ENCODE data around the gene WDR27.

Gene WDR27

GRCh38 chr6:169591616-169592015, 110.2 kb downstream of the WDR27 start:
- ChIA-PET POLR2A (ENCODE audit: low non-redundant PET) (no interaction called here), CTCF (interaction anchor here (0.6 kb wide), 1 partner anchor 564 kb away, joined by 4 read pairs; no protein-coding TSS in a partner anchor)
- no peak for TF ChIP-seq CTCF (conservative IDR thresholded peaks at IDR 0.05; ENCODE audit: low read depth)
- no peak overlapping the region for H3K27ac ChIP-seq
- DNase-seq (ENCODE audit: low spot score) = no peak

DNA sequence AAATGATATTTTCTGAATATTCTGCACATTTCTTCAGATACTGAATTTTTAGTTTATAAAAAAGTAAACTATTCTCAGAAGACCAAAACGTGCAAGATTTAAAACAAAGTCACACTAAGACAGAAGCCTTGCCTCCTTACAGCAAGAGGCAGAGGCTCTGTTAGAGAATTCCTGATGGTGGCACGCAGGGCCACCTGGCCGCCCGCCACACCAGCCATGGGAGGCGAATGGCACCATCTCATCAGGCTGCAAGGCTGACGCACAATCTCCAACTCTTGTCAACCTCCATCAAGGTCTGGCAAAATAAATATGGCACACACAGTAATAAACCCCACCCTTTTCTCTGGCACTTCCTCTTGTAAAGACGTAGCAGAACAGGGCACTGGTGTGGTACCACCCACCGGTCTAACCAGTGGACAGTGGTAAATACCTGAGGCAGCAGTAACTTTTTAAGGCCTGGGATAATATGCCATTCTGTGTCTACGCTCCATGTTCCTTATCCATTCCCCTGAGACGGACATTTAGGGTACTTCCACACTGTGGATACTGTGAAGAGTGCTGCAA, 111.4 kb downstream of the WDR27 start:
- no peak for TF ChIP-seq CTCF (conservative IDR thresholded peaks at IDR 0.05; ENCODE audit: low read depth)
- POLR2A ChIA-PET (ENCODE audit: low non-redundant PET) = no interaction called here
- H3K27ac ChIP-seq = no peak overlapping the region
- no peak for DNase-seq (ENCODE audit: low spot score)
- CTCF ChIA-PET = no interaction called here

GRCh38 chr6:169589699-169590257, 112.1 kb downstream of the WDR27 start:
- DNase-seq (ENCODE audit: low spot score) = no peak
- CTCF ChIA-PET = no interaction called here
- H3K27ac ChIP-seq = no peak overlapping the region
- no peak for TF ChIP-seq CTCF (conservative IDR thresholded peaks at IDR 0.05; ENCODE audit: low read depth)
- POLR2A ChIA-PET (ENCODE audit: low non-redundant PET) = no interaction called here

DNA sequence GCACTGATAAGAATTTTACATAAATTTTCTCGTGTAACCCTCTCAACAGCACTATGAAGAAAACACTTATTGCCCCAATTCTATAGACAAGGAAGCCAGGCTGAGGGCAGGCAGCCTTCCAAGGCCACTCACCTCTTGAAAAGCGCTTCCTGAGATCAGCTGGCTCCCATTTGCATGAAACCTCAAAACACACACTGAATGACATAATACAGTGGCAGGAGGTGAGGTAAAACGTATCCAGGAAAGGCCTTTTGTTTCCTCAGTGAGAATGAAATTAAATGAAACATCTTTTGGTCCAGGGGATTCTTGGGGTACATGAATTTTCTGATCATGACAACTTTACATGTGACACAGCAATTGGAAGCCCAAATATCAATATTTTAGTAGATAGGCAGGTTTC, 112.5 kb downstream of the WDR27 start:
- CTCF ChIA-PET = no interaction called here
- POLR2A ChIA-PET (ENCODE audit: low non-redundant PET) = no interaction called here
- no peak for TF ChIP-seq CTCF (conservative IDR thresholded peaks at IDR 0.05; ENCODE audit: low read depth)
- no peak for DNase-seq (ENCODE audit: low spot score)
- no peak overlapping the region for H3K27ac ChIP-seq

- ChIA-PET POLR2A (ENCODE audit: low non-redundant PET) (no interaction called here), CTCF (interaction anchor here (0.5 to 0.7 kb wide), 2 partner anchors 36 to 52 kb away, joined by 4 read pairs; no protein-coding TSS in a partner anchor)
- H3K27ac ChIP-seq = no peak overlapping the region
- DNase-seq (ENCODE audit: low spot score) = no peak
- TF ChIP-seq CTCF (conservative IDR thresholded peaks at IDR 0.05; ENCODE audit: low read depth) = no peak
These were observed 113.9 kb downstream of the WDR27 start for GRCh38 chr6:169587975-169588374.

GRCh38 chr6:169583886-169584541, 117.8 kb downstream of the WDR27 start:
- ChIA-PET POLR2A (ENCODE audit: low non-redundant PET) (no interaction called here), CTCF (interaction anchor here (0.6 to 1.0 kb wide), 3 partner anchors 9 to 75 kb away, joined by 3 read pairs; no protein-coding TSS in a partner anchor)
- TF ChIP-seq CTCF (conservative IDR thresholded peaks at IDR 0.05; ENCODE audit: low read depth) = no peak
- DNase-seq (ENCODE audit: low spot score) = no peak
- H3K27ac ChIP-seq = no peak overlapping the region
